MV-4-11 (cell line): ENCODE results near the gene MRPL9.
"Not testable (repeated sequence)": the region's sequence is repeated elsewhere in the genome, so short reads cannot be mapped to it uniquely, and the experiment has no call there.

Source experiments
- DNase-seq: peaks from one replicate; lab custom pipeline; 2025; lab: John Stamatoyannopoulos, UW

The MRPL9 gene

GRCh38 chr1:151783796-151784195 lies 20.5 kb upstream of the MRPL9 start:
- no peak for DNase-seq

- no peak for DNase-seq
These were observed 19.4 kb upstream of the MRPL9 start for GRCh38 chr1:151782741-151783140.

GRCh38 chr1:151782026-151782425 lies 18.7 kb upstream of the MRPL9 start:
- DNase-seq: not testable (repeated sequence)

GRCh38 chr1:151780736-151781135 lies 17.4 kb upstream of the MRPL9 start:
- DNase-seq: peak; percentile 50

GRCh38 chr1:151779852-151780251 lies 16.6 kb upstream of the MRPL9 start:
- no peak for DNase-seq

GRCh38 chr1:151777317-151777716 lies 14.0 kb upstream of the MRPL9 start:
- DNase-seq: no peak

- no peak for DNase-seq
These were observed 13.4 kb upstream of the MRPL9 start for GRCh38 chr1:151776665-151777062.

GRCh38 chr1:151775894-151776664 lies 12.8 kb upstream of the MRPL9 start:
- DNase-seq: no peak

- no peak for DNase-seq
These were observed 11.1 kb upstream of the MRPL9 start for GRCh38 chr1:151774256-151774922.

GRCh38 chr1:151773702-151774101 lies 10.4 kb upstream of the MRPL9 start:
- DNase-seq: no peak

GRCh38 chr1:151769270-151769669 lies 6.0 kb upstream of the MRPL9 start:
- not testable (repeated sequence) for DNase-seq

- peak; percentile 96 for DNase-seq
These were observed 5.2 kb upstream of the MRPL9 start for GRCh38 chr1:151768351-151769066.

- no peak for DNase-seq
These were observed 694 bp upstream of the MRPL9 start for GRCh38 chr1:151763990-151764389.

GRCh38 chr1:151760597-151761385 lies 2.5 kb downstream of the MRPL9 start:
- DNase-seq: no peak

GRCh38 chr1:151759241-151759640 lies 4.1 kb downstream of the MRPL9 start:
- DNase-seq: no peak

GRCh38 chr1:151756291-151756690 lies 7.0 kb downstream of the MRPL9 start:
- no peak for DNase-seq

GRCh38 chr1:151741516-151741915 lies 21.8 kb downstream of the MRPL9 start:
- no peak for DNase-seq

GRCh38 chr1:151739590-151740355 lies 23.5 kb downstream of the MRPL9 start:
- peak; percentile 16 for DNase-seq

- no peak for DNase-seq
These were observed 25.8 kb downstream of the MRPL9 start for GRCh38 chr1:151737479-151737878.

- no peak for DNase-seq
These were observed 26.3 kb downstream of the MRPL9 start for GRCh38 chr1:151737026-151737425.

- not testable (repeated sequence) for DNase-seq
These were observed 29.3 kb downstream of the MRPL9 start for GRCh38 chr1:151733995-151734394.
